MM.1S (cell line): Measurements from ENCODE around the gene AIP.

Experiments
- EZH2 ChIP-seq: fragments of 300-600 bp; sonication (generic); optimal IDR thresholded peaks from 2 replicates; pipeline ENCODE3; 2017; ENCODE audit warnings: low read depth, mild to moderate bottlenecking, antibody characterized with exemption, low read length, mixed read lengths
- EZH2phosphoT487 ChIP-seq: fragments of 300-600 bp; sonication (generic); IDR thresholded peaks from 2 replicates; pipeline ENCODE4 v1.6.1; 2018; ENCODE audit warnings: antibody characterized with exemption, low read length
- TF ChIP-seq, protein P1 (sequence below): fragments of 300-600 bp; sonication (generic); IDR thresholded peaks from 2 replicates; pipeline ENCODE4 v1.5.1; 2016; ENCODE audit warnings: antibody characterized with exemption, low read length, mixed read lengths

DNA sequence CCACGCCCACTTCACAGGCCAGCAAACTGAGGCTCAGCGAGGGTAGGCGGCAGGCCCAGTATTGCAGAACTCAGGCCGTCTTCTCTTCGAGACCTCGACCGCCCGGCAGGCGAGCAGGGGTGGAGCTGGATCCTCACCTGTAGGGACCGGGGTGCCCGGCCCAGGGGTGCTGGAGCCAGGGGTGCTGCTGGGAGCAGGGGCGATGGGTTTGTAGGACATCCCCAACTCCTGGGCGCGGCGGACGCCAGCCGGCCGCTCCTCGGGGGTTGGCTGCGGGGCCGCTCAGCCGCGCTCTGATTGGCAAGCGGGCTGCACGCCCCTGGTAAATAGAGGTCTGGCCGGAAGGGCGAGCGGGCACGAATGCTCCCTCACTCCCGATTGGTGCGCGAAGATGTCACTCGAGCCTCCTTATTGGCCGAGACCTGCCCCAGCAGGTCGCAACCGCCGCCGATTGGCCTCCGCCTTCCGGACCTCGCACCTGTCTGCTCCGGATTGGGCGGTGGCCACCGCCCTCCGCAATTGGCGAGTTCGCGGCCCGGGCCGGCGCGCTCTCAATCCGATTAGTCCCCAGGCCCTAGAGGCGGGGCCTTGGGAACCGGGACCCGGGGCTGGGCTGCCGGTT lies 25.1 kb downstream of the AIP start, which contains the start of gene CDK2AP2:
- TF ChIP-seq, protein P1, sequence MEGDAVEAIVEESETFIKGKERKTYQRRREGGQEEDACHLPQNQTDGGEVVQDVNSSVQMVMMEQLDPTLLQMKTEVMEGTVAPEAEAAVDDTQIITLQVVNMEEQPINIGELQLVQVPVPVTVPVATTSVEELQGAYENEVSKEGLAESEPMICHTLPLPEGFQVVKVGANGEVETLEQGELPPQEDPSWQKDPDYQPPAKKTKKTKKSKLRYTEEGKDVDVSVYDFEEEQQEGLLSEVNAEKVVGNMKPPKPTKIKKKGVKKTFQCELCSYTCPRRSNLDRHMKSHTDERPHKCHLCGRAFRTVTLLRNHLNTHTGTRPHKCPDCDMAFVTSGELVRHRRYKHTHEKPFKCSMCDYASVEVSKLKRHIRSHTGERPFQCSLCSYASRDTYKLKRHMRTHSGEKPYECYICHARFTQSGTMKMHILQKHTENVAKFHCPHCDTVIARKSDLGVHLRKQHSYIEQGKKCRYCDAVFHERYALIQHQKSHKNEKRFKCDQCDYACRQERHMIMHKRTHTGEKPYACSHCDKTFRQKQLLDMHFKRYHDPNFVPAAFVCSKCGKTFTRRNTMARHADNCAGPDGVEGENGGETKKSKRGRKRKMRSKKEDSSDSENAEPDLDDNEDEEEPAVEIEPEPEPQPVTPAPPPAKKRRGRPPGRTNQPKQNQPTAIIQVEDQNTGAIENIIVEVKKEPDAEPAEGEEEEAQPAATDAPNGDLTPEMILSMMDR = no peak
- TF ChIP-seq EZH2phosphoT487 = no peak
- no peak for TF ChIP-seq EZH2
